Stimulated activated CD4-positive, alpha-beta T cell treated with anti-CD3 and anti-CD28 coated beads, Interleukin-12 subunit alpha, Interleukin-12 subunit beta, amount 100 ng/mL, for 4 hours (primary cell): ENCODE data around the gene CYGB.

Experiments used
- DNase-seq: peaks from one replicate; pipeline ENCODE4 v3.0.0-alpha.2; 2020

CYGB gene

GRCh38 chr17:76549215-76549518 is 11.7 kb upstream of the CYGB start:
- no peak for DNase-seq

DNA sequence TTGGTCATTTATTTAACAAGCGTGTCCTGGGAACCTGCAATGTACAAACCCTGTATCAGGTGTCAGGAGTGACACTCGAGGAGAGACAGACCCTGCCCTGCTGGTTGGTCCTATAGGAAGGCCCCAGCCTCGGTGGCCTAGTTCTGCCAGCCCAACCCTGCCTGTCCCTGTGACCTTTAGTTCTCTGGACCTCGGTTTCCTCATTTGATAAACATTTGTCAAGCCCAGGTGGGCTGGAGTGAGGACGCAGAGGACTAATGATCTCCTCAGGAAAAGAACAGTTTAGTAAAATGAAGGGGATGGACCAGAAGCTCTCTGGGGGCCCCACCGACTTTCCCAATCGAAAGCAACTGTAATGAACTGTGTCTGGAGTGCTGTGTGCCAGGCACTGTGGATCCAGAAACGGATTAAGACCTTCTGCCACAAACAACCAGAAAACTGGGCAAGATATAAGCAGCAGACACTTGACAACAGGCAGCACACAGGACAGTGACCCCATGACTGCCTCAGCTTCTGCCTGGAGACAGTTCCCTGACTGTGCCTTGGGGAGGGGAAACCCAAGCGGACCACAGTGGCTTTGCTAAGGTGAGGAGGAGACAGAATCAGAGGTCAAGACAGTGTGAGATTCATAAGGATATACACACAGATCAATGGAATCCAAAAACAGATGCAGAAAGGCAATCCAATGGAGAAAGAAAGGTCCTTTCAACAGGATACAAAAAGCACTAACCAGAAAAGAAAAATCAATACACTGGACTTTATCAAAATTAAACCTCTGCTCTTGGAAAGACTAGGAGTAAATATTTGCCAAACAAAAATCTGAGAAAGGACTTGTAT is 11.1 kb upstream of the CYGB start:
- no peak for DNase-seq

DNA sequence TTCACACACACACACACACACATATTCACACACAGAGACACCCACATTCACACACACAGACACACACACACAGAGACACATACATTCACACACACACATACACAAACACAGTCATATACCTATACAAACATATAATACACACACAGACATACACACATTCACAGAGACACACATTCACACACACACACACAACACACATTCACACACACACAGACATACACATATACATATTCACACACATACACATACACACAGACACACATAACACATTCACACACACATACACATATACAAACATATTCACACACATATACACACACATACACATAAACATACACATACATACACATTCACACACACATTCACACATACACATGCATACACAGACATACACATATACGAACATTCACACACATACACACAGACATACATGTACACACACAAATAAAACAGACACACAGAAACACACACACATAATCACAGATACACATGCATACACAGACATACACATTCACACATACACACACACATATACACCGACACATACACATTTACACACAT is 10.2 kb upstream of the CYGB start:
- DNase-seq, result no peak

DNA sequence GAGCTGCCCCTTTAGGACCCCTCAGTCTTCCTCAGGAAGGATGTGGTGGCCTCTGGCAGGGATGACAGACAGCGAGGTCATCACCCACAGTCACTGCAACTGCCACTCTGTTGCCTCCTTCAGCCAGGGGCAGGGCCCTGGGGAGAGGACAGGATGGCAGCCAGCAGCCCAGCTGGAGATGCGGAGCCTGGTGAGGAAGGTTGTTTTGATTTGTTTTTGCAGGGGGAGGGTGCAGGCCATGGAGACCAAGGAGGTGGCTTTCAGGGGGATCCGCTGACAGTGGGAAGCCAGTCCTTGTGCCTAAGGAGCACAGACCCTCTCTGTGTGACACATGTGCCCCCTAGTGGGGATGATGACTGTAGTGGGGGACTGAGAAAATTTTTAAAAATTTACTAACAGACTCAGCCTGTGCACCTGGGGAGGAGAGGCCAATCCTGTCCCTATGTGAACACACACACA is 9.7 kb upstream of the CYGB start:
- DNase-seq, result no peak

GRCh38 chr17:76546556-76547182 is 9.2 kb upstream of the CYGB start:
- no peak for DNase-seq

DNA sequence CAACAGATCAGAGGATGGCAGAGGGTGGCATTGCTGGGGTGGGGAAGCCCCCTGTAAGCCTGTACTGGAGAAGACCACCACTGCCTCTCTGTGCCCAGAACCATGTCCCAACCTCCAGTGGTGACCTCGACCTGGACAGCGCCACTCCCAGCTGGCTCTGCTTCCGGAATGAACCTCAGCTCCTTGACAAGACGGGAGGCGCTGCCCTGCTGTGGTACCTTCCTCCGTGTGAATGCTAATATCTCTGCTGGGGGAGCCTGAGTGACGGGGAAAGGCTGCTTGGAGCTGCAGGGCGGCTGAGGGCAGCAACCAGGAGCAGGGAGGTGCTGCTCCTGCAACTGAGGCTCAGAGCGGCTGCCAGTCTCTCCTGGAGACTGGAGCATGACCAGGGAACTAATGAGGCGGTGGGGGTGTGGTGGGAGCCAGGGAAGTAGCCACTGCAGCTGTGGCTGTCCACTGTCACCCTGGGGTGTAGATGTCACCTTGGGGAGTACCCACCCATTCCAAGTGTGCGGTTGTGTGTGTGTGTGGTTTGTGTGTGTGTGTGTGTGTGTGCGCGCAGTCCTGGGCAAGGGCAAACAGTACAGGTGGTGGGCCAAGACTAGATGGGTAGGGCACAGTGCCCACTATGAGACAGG is 8.5 kb upstream of the CYGB start:
- no peak for DNase-seq

DNA sequence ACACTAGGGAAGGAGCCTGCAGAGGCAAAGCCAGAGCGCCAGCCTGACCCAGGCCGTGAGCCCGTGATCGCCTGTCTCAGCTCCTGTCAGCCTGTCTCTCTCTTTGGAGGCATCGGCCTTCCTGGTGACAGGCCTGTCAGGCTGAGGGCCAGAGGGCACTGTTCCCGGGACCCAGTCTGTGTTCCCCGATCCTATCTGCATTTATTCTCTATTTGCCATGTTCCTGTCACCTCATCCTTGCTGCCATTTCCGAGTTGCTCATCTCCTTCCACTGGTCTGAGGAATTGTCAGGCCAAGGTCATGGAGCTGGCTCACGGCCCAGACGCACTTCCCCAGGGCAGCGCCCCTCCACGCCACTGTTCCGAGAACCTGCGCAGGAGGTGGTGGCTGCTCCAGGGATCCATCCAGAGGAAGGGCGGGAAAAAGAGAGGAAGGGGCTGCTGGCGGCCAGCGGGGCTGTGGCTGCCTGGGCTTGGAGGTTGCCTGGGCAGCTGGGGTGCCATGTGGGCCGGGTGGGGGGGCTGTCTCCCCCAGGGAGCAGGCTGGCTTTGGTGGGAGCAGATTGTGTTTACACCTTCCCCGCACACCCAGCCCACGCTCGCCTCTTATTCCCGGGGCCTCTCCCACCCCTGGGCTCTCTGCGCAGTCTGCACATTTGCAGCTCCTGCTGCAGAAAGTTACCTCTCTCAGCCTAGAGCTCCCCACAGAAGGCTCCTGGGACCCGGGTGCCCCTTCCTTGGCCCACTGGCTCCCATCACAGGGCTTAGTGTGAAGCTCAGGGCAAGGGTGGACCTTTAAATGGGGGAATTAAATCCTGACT is 7.2 kb upstream of the CYGB start:
- DNase-seq, result no peak

DNA sequence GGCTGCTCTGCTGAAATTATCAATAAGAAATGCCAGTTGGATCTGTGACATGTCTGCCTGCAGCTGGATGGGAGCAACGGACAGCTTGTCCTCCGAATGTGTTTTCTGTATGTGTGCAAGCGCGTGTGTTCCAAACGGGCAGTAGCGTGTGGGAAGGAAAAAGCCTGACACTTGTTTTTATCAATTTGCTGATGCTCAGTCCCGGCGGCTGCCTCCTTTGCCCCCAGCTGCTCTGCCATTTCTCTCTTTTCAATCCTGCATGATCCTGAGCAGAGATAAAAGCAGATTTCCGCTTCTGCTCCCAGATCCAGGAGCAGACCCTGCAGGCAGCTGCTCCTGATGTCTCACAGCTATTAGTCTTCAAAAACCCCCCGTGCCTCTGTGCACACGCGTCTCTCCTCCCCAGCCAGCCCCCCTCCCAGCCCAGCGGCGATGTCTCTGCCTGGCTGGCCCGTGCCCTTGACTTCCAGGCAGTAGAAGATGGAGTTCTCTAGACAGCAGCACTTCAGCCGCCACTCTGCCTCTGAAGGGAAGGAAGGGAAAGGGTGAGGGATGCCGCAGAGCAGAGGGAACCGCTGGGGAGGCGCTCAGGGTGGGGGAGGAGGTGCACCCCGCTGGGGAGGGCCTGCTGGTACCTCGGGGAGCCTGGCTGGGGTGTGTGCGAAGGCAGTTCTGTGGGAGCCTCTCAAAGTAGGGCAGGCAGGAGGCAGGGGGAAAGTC is 6.5 kb upstream of the CYGB start:
- DNase-seq, result no peak

- no peak for DNase-seq
These were observed 5.9 kb upstream of the CYGB start for GRCh38 chr17:76543482-76543825.

DNA sequence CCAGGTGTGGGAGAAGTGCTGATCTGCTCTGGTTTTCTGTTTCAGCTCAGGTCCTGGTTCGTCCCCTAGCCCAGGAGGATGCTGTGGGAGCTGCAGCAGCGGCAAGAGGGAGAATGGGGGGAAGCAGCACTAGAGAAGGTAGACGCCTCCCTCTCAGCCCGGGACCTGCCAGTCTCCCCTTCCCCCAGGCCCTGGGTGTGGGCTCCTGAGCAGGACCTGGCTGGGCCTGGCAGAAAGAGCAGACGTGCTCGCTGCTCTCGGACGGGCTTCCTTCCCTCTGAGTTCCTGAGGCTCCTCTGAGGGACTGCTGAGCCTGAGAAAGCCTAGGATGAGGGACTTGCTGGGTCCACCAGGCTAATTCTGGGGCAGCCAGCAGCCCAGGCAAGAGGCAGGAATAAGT is 5.5 kb upstream of the CYGB start:
- DNase-seq, result no peak

DNA sequence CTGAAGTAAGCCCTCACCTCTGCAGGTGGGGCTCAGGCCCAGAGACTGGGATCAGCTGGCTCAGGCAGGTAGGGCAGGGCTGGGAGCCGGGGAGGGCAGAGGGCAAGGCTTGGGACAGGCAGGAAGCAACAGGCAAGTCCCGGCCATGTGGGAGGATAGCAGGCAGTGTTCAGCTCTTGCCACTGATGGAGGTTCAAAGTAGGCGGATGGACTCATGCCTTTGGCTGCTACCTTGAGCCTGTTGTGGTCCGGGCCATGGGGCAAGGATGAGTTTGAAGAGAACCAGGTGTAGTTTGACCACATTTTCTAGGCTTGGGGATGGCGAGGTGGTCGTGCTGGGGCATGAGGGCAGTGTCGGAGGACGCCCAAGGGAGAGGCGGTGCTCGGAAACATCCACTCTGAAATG is 5.1 kb upstream of the CYGB start:
- no peak for DNase-seq

- no peak for DNase-seq
These were observed 4.4 kb upstream of the CYGB start for GRCh38 chr17:76541739-76542454.

- DNase-seq, result no peak
These were observed 3.1 kb upstream of the CYGB start for GRCh38 chr17:76540381-76541300.

DNA sequence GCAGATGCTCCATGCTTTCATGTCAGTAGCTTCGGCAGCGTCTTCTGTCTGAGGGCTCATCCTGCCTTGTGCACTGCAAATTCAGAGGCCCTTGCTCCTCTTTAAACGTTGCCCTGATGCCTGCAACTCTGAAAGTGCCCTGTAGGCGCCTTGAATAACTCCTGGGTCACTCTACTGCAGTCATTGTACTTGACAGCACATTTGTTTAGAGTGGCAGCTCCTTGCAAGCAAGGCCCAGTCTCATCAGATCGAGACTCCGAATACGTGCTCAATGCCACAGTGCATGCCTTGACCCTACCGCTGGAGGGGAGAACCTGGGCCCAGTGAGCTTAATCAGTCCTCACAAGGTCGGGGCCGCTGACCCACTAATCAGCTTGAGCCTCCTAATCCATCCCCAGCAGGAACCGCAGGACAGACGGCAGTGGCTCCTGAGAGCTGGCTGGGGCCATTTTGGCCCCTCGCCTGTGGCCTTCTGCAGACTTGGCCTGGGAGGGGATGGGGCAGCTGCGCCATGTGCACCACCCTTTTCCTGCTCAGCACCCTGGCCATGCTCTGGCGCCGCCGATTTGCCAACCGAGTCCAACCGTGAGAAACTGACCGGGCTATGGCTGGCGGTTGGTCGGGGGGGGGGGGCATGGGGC is 2.2 kb upstream of the CYGB start, which contains the start of gene PRCD:
PRCD (plus strand) TSS at position 414 of the 641 bp plus-strand sequence; CDS start at position 512, 98 bp downstream.
- no peak for DNase-seq

DNA sequence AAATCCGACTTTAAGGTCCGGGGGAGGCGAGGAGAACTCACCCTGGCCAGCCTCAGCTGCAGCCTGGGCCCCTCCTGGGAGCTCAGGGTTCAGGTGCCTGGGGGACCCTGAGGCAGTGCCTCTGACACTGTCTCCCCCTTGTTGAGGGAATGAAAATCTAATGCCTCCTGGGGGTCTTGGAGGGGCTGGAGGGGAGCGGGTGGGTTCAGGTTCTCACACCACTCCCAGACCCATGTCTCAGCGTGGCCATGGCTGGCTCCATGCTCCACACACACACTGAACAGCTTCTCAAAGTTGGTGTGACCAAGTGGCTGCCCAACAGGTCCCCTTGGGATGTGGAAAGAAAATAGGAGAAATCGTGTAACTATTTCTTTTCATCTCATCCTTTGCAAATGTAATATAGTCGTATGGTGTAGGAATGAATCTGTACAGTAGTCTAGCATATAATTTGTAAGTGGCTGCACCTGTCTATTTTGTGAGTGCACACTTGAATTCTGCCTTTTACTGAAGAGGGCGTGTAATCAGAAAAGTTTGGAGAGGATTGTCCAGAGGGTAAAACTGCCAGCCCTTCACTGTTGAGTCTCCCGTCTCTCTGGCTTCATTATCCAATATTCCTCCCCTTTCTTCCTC is 1.5 kb upstream of the CYGB start:
- no peak for DNase-seq

- no peak for DNase-seq
These were observed 897 bp upstream of the CYGB start for GRCh38 chr17:76538281-76538931.

GRCh38 chr17:76537288-76537577 is 276 bp downstream of the CYGB start:
- DNase-seq, result no peak

GRCh38 chr17:76536511-76537287 is 810 bp downstream of the CYGB start:
- DNase-seq, result no peak
